B cell (primary cell): ENCODE measurements around the gene POLR3B. TPM values are rescaled to one million over a fixed set of nuclear protein-coding genes. Genes with fewer than 3 reads are reported as not detected.

Experiments
- ATAC-seq: fragments of 200-7000 bp; cut with Tn5 transposase; one replicate; pipeline ENCODE4 v1.10.0; 2021; ENCODE audit warnings: low read depth, mild to moderate bottlenecking, moderate number of reproducible peaks, moderate library complexity
- CTCF ChIA-PET: fragments of 350-600 bp; sonication (Branson Sonifier 250); formaldehyde crosslinking; loops from one replicate; lab custom pipeline; 2021; ENCODE audit warnings: antibody characterized with exemption, inconsistent platforms; lab: Charles Lee
- POLR2A ChIA-PET: fragments of 350-600 bp; sonication (Branson Sonifier 250); formaldehyde crosslinking; loops from one replicate; lab custom pipeline; 2021; ENCODE audit warnings: antibody characterized with exemption; lab: Charles Lee
- DNase-seq: peaks from one replicate; pipeline ENCODE4 v3.0.0; 2013
- H2AFZ ChIP-seq: 2 replicates; pipeline ENCODE4 v1.6.1; 2012; ENCODE audit warnings: mild to moderate bottlenecking, low read depth, low read length; ENCODE audit not compliant: insufficient read depth, poor library complexity, severe bottlenecking
- H3K27ac ChIP-seq, 2 donors: 1 replicate in 1 of 2; 2 replicates in 1 of 2; pipeline ENCODE4 v1.5.1; 2012 to 2013; ENCODE audit warnings: low read length in 2 of 2, mild to moderate bottlenecking in 2 of 2, moderate library complexity in 1 of 2
- H3K27me3 ChIP-seq, 4 experiments: fragments of 200-600 bp in 1 of 4; sonication (generic) in 1 of 4; replicated peaks in 1 of 4; 1 replicate in 2 of 4; 2 replicates in 2 of 4; pipeline versions ENCODE4 v1.6.1 to v1.7.0; 2013 to 2016; ENCODE audit warnings: low read length in 3 of 4, mild to moderate bottlenecking in 2 of 4, mixed read lengths in 1 of 4, moderate library complexity in 1 of 4; ENCODE audit not compliant: insufficient read depth in 4 of 4, control insufficient read depth in 3 of 4; ENCODE audit errors: control extremely low read depth in 1 of 4
- H3K36me3 ChIP-seq, 2 experiments: replicated peaks in 1 of 2; 1 replicate in 1 of 2; 2 replicates in 1 of 2; pipeline versions ENCODE4 v1.6.1 to v1.7.1; 2013; ENCODE audit warnings: low read length in 1 of 2; ENCODE audit not compliant: insufficient read depth in 2 of 2, control insufficient read depth in 1 of 2; ENCODE audit errors: control extremely low read depth in 1 of 2, extremely low read depth in 1 of 2
- H3K4me1 ChIP-seq, 2 donors: fragments of 200-600 bp in 1 of 2; sonication (generic) in 1 of 2; 1 replicate in 1 of 2; 2 replicates in 1 of 2; pipeline versions ENCODE4 v1.5.1 to v1.6.1; 2013 to 2017; ENCODE audit warnings: low read length in 2 of 2; ENCODE audit not compliant: control insufficient read depth in 2 of 2, insufficient read depth in 2 of 2
- H3K4me2 ChIP-seq: replicated peaks from 2 replicates; pipeline ENCODE3; 2012; ENCODE audit warnings: mild to moderate bottlenecking, low read depth, low read length; ENCODE audit not compliant: poor library complexity, severe bottlenecking
- H3K4me3 ChIP-seq, 5 experiments: fragments of 200-600 bp in 1 of 5; sonication (generic) in 1 of 5; 1 replicate in 3 of 5; 2 replicates in 2 of 5; pipeline versions ENCODE4 v1.5.1 to v1.7.0; 2011 to 2016; ENCODE audit warnings: low read length in 4 of 5, mild to moderate bottlenecking in 4 of 5, low read depth in 2 of 5, control low read depth in 1 of 5, moderate library complexity in 1 of 5; ENCODE audit not compliant: insufficient read depth in 1 of 5; ENCODE audit errors: control extremely low read depth in 1 of 5, extremely low read depth in 1 of 5
- H3K79me2 ChIP-seq: fragments of 200-600 bp; sonication (generic); one replicate; pipeline ENCODE4 v1.6.0; 2016; ENCODE audit warnings: low read length; ENCODE audit not compliant: control insufficient read depth, insufficient read depth
- H3K9ac ChIP-seq: fragments of 200-600 bp; sonication (generic); 2 replicates; pipeline ENCODE4 v1.6.1; 2017; ENCODE audit warnings: mild to moderate bottlenecking, low read length, moderate library complexity
- H3K9me3 ChIP-seq, 3 donors: one replicate each; pipeline versions ENCODE4 v1.6.1 to v1.7.1; 2013; ENCODE audit warnings: low read length in 2 of 3; ENCODE audit not compliant: control insufficient read depth in 2 of 3, insufficient read depth in 1 of 3; ENCODE audit errors: control extremely low read depth in 1 of 3
- H4K20me1 ChIP-seq: 2 replicates; pipeline ENCODE4 v1.6.0; 2012; ENCODE audit warnings: mild to moderate bottlenecking, low read length; ENCODE audit not compliant: insufficient read depth, control insufficient read depth, poor library complexity, severe bottlenecking
- H3K27ac Mint-ChIP-seq: one replicate; pipeline ENCODE4 v1.8.0; 2021; ENCODE audit warnings: mixed read lengths
- H3K27me3 Mint-ChIP-seq: one replicate; pipeline ENCODE4 v1.8.0; 2021; ENCODE audit warnings: mixed read lengths
- H3K4me1 Mint-ChIP-seq: one replicate; pipeline ENCODE4 v1.8.0; 2021; ENCODE audit warnings: mixed read lengths
- H3K4me3 Mint-ChIP-seq: one replicate; pipeline ENCODE4 v1.8.0; 2021; ENCODE audit warnings: mixed read lengths
- H3K9me3 Mint-ChIP-seq: one replicate; pipeline ENCODE4 v1.8.0; 2022; ENCODE audit warnings: mixed read lengths; ENCODE audit not compliant: insufficient read depth
- EZH2 ChIP-seq: IDR thresholded peaks from 2 replicates; pipeline ENCODE4 v1.6.1; 2012; ENCODE audit warnings: borderline replicate concordance, low read depth, mild to moderate bottlenecking, moderate library complexity, low read length; ENCODE audit not compliant: insufficient read depth, poor library complexity, severe bottlenecking
- WGBS: methylation state at CpG from one replicate; pipeline ENCODE4 v1.1.5; 2013; ENCODE audit warnings: missing lambda C conversion rate; ENCODE audit not compliant: insufficient coverage; 5-methylcytosine and 5-hydroxymethylcytosine counted together
- intact Hi-C: fragments of 100-400 bp; cut with micrococcal nuclease; formaldehyde crosslinking; loops from one replicate; pipeline ENCODE4 v1.10.0; 2022
- polyA plus RNA-seq: library from polyadenylated mRNA; depleted of rRNA; stranded (reverse); fragments of >200 nt; gene quantifications from 2 replicates; pipeline ENCODE4 v1.2.3, GENCODE V29; 2012
- total RNA-seq, 2 donors: library from RNA; stranded (reverse); fragments of 120-200 nt in 1 of 2; gene quantifications; 1 replicate in 1 of 2; 2 replicates in 1 of 2; pipeline versions ENCODE4 v1.2.3 to v1.2.4, GENCODE V29; 2013 to 2022
- TF ChIP-seq, protein P1 (sequence below): fragments of 200-600 bp; IDR thresholded peaks from one replicate; pipeline ENCODE4 v1.8.0; 2022; ENCODE audit warnings: antibody characterized with exemption, mild to moderate bottlenecking

Gene POLR3B
- total and polyA plus RNA-seq, 2 donors (not counting 1 experiment from before 2014, with no cell fraction given), result 1.3 to 9.7 TPM

DNA sequence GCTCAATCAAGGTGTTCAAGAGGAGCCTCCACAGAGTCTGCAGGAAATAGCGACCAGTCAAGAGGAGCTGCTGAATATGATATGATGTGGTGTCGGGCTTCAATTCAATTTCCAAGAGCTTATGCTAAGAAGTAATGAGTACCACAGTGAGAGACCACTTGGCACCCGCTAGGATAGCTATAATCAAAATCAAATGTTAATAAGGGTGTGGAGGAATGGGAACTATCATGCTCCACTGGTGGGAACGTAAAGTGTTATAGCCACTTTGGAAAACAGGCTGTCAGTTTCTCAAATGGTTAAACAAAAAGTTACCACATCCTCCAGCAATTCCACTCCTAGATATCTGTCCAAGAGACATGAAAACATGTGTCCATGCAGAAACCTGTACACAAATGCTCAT, 6.7 kb downstream of the POLR3B start:
- H3K27me3 ChIP-seq, result no peaks in the 10 kb centered on the region
- no peaks in the 10 kb centered on the region for H3K9me3 ChIP-seq
- no peak overlapping the region for H3K4me2 ChIP-seq
- DNase-seq (no peak), ATAC-seq (no peak)
- no peak overlapping the region for H3K9ac ChIP-seq
- CTCF ChIA-PET, result interaction anchor here (0.6 kb wide), 1 partner anchor 25 kb away, joined by 3 read pairs; no protein-coding TSS in a partner anchor
- no peaks in the 10 kb centered on the region for H4K20me1 ChIP-seq
- peaks cover 15% of the 10 kb centered on the region for H3K79me2 ChIP-seq
- 54% methylated on average over 2 of the region's 4 CpGs for WGBS
- intact Hi-C loops, result no loop called here
- Mint-ChIP-seq H3K27ac (no peak overlapping the region), H3K27me3 (no peaks in the 10 kb centered on the region), H3K4me3 (no peak overlapping the region), H3K4me1 (no peaks in the 10 kb centered on the region), H3K9me3 (no peaks in the 10 kb centered on the region)
- TF ChIP-seq EZH2, result no peak
- TF ChIP-seq, protein P1, sequence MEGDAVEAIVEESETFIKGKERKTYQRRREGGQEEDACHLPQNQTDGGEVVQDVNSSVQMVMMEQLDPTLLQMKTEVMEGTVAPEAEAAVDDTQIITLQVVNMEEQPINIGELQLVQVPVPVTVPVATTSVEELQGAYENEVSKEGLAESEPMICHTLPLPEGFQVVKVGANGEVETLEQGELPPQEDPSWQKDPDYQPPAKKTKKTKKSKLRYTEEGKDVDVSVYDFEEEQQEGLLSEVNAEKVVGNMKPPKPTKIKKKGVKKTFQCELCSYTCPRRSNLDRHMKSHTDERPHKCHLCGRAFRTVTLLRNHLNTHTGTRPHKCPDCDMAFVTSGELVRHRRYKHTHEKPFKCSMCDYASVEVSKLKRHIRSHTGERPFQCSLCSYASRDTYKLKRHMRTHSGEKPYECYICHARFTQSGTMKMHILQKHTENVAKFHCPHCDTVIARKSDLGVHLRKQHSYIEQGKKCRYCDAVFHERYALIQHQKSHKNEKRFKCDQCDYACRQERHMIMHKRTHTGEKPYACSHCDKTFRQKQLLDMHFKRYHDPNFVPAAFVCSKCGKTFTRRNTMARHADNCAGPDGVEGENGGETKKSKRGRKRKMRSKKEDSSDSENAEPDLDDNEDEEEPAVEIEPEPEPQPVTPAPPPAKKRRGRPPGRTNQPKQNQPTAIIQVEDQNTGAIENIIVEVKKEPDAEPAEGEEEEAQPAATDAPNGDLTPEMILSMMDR, result no peak
- H3K27ac ChIP-seq, result no peak overlapping the region
- POLR2A ChIA-PET, result no interaction called here
- no peak overlapping the region for H3K4me3 ChIP-seq
- no peaks in the 10 kb centered on the region for H3K4me1 ChIP-seq
- H2AFZ ChIP-seq, result no peak overlapping the region
- peaks cover 0 to 2% of the 10 kb centered on the region in 2 experiments for H3K36me3 ChIP-seq

DNA sequence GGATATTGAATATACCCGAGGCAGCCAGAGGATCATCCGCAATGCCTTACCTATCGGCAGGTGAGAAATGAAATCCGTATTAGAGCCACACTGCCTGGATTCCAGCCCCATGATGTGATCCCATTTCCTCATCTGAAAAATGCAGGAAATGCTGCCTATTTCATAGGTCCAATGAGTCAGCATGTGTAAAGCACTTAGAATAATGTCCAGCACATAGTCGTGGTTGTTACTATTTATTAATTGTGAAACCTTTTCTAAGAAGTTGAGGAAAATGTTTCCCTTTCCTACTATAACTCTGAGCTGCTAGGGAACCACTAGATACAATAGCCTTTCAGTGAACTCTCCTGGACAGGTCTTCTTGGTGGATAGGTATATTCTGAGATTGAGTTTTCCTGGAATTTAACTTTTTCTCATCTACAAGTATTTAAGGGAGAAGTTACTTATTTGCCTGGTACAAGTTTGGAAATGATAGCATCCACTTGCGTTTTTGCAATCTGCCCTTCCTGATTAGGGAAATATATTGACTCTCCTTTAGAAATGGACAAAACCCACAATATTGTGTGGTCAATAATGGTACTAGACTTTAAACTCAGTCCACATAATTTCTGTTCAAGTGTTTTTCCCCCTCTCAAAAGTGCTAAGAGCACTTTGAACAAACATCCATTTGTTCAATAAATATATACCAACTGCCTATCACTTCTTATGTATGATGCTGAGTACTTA, 12.2 kb downstream of the POLR3B start:
- Histone ChIP-seq H3K9me3 (peaks cover 0 to 12% (median 0%) of the 10 kb centered on the region in 3 donors), H3K4me3 (no peak overlapping the region), H3K36me3 (peaks cover 0 to 8% of the 10 kb centered on the region in 2 experiments), H4K20me1 (no peaks in the 10 kb centered on the region), H3K27ac (no peak overlapping the region), H3K79me2 (no peaks in the 10 kb centered on the region), H3K27me3 (no peaks in the 10 kb centered on the region), H3K4me2 (no peak overlapping the region), H3K9ac (no peak overlapping the region), H3K4me1 (no peaks in the 10 kb centered on the region), H2AFZ (no peak overlapping the region)
- TF ChIP-seq EZH2, result no peak
- TF ChIP-seq, protein P1, result no peak
- DNase-seq (no peak), ATAC-seq (no peak)
- no peaks in the 10 kb centered on the region for H3K4me1 Mint-ChIP-seq
- intact Hi-C loops, result no loop called here
- peaks cover 2% of the 10 kb centered on the region for H3K9me3 Mint-ChIP-seq
- POLR2A ChIA-PET, result no interaction called here
- CTCF ChIA-PET, result interaction anchor here (0.5 to 1.2 kb wide), 3 partner anchors 10 to 147 kb away, joined by 3 read pairs; no protein-coding TSS in a partner anchor
- 95% methylated on average over 4 of the region's 6 CpGs for WGBS
- no peak overlapping the region for H3K27ac Mint-ChIP-seq
- no peaks in the 10 kb centered on the region for H3K27me3 Mint-ChIP-seq
- no peak overlapping the region for H3K4me3 Mint-ChIP-seq
